Measurements from ENCODE around the gene CNGA3. TPM values are rescaled to one million over a fixed set of nuclear protein-coding genes. Genes with fewer than 3 reads are reported as not detected.

Gene CNGA3
- total and polyA plus RNA-seq, 2 donors (not counting 3 experiments of a cell fraction or from before 2014, with no cell fraction given) = not detected

DNA sequence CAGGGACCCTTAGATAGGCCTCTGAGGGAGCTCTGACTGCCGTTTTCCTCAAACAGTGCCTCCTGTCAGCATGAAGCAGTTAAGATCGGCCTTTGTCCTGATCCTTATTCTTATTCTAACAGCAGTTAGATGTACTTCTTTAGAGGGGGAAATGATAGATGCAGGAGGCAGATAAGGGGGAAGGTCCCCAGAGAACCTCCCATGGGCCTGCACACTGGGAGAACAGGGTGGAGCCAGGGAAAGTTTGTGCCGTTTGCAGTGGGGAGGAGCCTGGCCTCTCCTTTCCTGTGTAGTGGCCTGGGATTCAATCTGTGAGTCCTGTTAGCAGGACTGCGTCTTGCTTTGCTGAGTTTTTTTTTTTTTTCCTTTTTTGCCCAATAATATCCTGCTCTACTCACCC is 90.5 kb downstream of the CNGA3 start:
- Histone ChIP-seq H3K9me1 (replicated peaks; ENCODE audit: control insufficient read depth, extremely low read depth, insufficient read depth, low read length) (no peaks in the 10 kb centered on the region), H2AFZ (ENCODE audit: low read depth, low read length) (peak overlapping the region; percentile 81), H3K36me3 (ENCODE audit: control insufficient read depth in 2 of 2, extremely low read depth in 1 of 2, insufficient read depth in 2 of 2, low read length in 2 of 2) (no peaks in the 10 kb centered on the region), H3K9ac (replicated peaks; ENCODE audit: extremely low read depth, insufficient read depth, low read length) (no peak overlapping the region), H3K4me3 (replicated peaks in 1 of 3; ENCODE audit: insufficient read depth in 1 of 3, low read depth in 1 of 3, low read length in 3 of 3) (no peak overlapping the region), H3K27me3 (ENCODE audit: control insufficient read depth in 2 of 2, insufficient read depth in 2 of 2, low read length in 2 of 2) (no peaks in the 10 kb centered on the region), H3K4me1 (ENCODE audit: control insufficient read depth, extremely low read depth, insufficient read depth, low read length) (no peaks in the 10 kb centered on the region), H3K79me2 (ENCODE audit: control insufficient read depth, insufficient read depth, low read length) (no peaks in the 10 kb centered on the region), H3K9me3 (replicated peaks; ENCODE audit: control insufficient read depth, insufficient read depth, low read length) (no peaks in the 10 kb centered on the region), H3K27ac (ENCODE audit: insufficient read depth, low read depth, low read length) (no peak overlapping the region), H4K20me1 (replicated peaks; ENCODE audit: control insufficient read depth, extremely low read depth, insufficient read depth, low read length) (no peaks in the 10 kb centered on the region), H3K4me2 (ENCODE audit: insufficient read depth, low read length) (no peak overlapping the region)
- dilution Hi-C loops (cut with MboI; ENCODE audit: extremely low pct_ligation_motif_present, low sequenced_read_pairs) (no loop called here), intact Hi-C loops (cut with micrococcal nuclease) (no loop called here)
- ChIA-PET POLR2A (no interaction called here), CTCF (no interaction called here)
- no TSS peak for BruUV-seq (replicated peaks)
- FAIRE-seq = no peak
- no peak for TF ChIP-seq GATA2 (IDR thresholded peaks at IDR 0.05; ENCODE audit: insufficient read depth, insufficient read length, low read depth, low read length)
- no peak for TF ChIP-seq JUN (IDR thresholded peaks at IDR 0.05; ENCODE audit: borderline replicate concordance, insufficient read depth, insufficient read length, low read depth)
- no peak for TF ChIP-seq MYC (IDR thresholded peaks at IDR 0.05; ENCODE audit: low read depth, low read length)
- TF ChIP-seq, protein P1, sequence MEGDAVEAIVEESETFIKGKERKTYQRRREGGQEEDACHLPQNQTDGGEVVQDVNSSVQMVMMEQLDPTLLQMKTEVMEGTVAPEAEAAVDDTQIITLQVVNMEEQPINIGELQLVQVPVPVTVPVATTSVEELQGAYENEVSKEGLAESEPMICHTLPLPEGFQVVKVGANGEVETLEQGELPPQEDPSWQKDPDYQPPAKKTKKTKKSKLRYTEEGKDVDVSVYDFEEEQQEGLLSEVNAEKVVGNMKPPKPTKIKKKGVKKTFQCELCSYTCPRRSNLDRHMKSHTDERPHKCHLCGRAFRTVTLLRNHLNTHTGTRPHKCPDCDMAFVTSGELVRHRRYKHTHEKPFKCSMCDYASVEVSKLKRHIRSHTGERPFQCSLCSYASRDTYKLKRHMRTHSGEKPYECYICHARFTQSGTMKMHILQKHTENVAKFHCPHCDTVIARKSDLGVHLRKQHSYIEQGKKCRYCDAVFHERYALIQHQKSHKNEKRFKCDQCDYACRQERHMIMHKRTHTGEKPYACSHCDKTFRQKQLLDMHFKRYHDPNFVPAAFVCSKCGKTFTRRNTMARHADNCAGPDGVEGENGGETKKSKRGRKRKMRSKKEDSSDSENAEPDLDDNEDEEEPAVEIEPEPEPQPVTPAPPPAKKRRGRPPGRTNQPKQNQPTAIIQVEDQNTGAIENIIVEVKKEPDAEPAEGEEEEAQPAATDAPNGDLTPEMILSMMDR (IDR thresholded peaks at IDR 0.05; ENCODE audit: extremely low read depth in 1 of 2, insufficient read depth in 1 of 2, low read depth in 1 of 2, low read length in 2 of 2) = no peak
- no peak for TF ChIP-seq EZH2 (IDR thresholded peaks at IDR 0.05; ENCODE audit: borderline replicate concordance, low read depth, low read length, severe bottlenecking)
- TF ChIP-seq FOS (IDR thresholded peaks at IDR 0.05; ENCODE audit: borderline replicate concordance, insufficient read depth, low read length) = no peak
- no peak for TF ChIP-seq POLR2AphosphoS5 (IDR thresholded peaks at IDR 0.05; ENCODE audit: insufficient read depth, low read depth, low read length)
- TF ChIP-seq POLR2A (IDR thresholded peaks at IDR 0.05; ENCODE audit: low read depth, low read length) = no peak
- TF ChIP-seq, protein P2, sequence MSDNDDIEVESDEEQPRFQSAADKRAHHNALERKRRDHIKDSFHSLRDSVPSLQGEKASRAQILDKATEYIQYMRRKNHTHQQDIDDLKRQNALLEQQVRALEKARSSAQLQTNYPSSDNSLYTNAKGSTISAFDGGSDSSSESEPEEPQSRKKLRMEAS (IDR thresholded peaks at IDR 0.05; ENCODE audit: insufficient read depth, insufficient read length) = no peak
- DNase-seq (ENCODE audit: low read depth, low spot score) = no peak
